ENCODE data around the gene ANGEL1.

Gene ANGEL1

DNA sequence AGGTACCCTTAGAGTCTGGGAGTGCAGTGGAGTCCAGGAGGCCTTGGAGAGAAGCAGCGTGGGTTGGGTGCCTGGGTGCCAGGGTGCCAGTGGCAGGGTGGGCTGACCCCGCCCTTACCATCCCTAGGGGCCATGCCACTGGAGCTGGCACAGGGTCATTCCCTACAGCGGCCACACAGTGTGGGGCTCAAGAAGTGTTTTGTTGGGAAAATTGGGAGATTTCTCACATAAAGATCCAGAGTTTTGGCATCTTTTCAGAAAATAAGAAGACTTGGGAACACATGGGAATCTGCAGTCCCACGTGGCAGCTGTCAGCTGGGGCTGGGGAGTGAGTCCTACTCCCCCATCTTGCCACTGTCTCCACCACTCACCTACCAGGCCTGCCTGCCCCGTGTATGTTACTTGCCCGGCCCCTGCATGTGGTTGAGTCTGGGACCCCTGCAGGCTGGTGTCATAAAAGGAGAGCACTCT lies 47.2 kb downstream of the ANGEL1 start:
- DNase-seq (ENCODE audit: low read depth), result no peak

DNA sequence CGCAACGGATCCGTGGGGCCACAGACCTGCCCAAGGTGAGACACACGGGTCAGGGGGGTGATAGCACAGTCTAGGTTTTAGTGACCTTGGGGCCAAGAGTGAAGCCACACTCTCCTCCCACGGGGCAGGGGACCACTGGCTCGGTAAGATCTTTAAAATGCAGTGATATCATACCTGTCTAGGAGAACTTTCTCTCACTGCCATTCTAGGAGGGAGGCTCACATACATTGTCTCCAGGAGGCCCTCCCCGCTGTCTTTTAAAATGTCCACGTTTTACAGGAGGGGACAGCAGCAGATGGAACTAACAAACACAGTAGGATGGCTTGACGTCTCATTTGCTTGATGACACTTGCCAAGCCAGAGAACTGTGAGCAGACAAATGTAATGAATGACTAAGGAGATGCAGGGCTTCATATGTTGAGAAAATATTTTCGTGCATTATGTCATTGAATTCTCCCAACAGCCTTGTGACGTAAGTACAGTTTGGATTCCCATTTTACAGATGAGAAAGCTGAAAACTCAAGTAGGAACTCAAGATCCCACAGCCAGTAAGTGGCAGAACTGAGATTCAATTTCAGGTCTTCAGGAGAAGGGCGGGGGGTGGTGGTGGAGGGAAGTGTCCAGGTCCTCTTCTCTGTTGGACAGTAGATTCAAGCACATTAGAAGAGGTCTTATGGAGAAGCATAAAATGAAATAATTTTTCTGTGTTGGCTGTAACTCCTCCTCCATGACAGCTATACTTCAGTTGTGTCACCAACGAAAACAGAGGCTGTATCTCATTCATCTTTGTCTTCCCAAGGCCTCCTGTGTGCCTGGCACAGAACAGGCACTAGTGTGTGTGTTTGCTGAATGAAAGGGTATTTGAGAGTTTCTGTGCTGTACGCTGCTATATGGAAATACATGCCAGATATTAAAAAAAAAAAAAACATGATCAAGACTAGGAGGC lies 49.3 kb downstream of the ANGEL1 start:
- peak; percentile 13 for DNase-seq (ENCODE audit: low read depth)

DNA sequence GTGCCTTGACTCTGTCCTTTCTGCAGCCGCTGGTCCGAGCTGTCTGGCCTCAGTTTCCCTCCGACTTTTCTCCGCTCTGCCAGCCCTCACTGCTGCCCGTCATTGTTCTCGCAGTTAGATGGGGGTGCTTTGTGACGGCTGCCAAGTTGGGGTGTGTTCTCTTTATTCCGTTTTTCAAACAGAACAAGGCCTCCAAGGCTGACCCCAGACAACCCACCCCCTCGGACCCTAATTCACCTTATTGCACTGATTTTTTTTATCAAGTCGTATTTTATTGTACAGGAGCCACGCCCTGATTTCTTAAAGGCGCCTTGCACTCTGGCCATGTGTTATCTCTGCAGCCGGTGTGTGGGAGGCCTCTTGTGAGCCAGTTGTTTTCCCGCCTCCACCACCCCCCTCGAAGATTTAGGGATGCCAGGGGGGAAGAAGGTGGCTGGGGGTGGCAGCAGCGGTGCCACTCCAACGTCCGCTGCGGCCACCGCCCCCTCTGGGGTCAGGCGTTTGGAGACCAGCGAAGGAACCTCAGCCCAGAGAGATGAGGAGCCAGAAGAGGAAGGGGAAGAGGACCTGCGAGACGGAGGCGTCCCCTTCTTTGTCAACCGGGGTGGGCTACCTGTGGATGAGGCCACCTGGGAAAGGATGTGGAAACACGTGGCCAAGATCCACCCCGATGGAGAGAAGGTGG lies 50.1 kb downstream of the ANGEL1 start:
- DNase-seq (ENCODE audit: low read depth), result no peak

DNA sequence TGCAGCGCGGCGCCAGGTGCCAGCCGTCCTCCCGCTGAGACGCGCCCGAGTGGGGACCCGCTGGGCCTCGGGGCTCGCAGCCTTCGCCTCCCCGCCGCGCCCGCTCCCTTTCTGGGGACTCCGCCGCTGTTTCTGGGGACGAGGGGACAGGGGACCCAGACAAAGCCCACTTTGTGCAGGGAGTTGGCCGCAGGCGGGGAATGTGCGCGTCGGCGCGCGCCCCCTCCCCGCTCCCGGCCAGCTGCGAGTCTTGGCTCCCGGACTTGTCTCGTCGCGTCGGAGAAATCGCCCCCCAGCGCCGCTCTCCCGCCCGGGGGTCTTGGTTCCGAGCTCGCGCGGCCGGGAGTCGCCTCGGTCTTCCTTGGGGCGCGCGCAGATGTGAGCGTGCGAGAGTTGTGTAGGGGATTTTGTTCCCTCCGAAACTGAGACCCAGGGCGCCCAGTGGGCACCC lies 50.7 kb downstream of the ANGEL1 start:
- no peak for DNase-seq (ENCODE audit: low read depth)

DNA sequence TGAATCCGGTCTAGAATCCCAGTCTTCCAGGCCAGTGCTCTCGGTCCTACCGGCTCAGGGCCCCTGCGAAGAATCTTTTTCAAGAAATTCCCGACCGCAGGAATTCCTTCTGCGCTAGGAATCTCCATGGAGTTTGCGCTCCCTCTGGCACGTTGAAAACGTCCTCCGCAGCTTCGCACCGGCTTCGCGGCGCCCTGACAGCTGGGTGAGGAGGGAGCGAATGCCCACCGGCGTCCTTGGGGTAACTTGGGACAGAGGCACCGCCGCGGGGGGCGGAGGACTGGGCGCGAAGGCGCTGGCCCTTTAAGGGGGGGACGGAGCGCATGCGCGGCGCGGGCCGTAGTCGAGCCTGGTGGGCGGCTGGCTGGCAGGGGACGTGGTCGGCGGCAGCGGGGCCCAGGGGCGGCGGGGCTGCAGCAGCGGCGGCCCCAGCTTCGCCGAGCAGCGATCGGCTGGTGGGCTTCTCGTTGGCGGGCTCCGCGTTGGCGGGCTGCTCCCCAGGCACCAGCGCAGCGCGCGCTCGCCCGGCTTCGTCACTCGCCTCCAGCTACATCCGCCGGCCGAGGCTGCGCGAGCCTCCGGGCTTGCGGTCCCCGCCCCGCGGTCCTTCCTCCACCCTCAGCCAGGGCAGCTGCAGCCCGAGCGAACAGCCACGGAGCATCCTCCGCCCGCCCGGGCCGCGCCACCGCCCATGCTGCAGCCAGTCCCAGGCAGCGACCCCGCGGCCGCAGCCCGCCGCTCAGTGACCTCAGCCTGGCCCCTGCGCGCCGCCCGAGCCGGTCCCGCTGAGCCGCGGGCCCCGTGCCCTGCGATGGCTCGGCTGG lies 51.3 kb downstream of the ANGEL1 start, which contains the start of gene VASH1:
VASH1 (plus strand) TSS at position 333 of the 824 bp plus-strand sequence. CDS start 1,354 bp downstream, outside the sequence.
- peak; percentile 76 for DNase-seq (ENCODE audit: low read depth)

DNA sequence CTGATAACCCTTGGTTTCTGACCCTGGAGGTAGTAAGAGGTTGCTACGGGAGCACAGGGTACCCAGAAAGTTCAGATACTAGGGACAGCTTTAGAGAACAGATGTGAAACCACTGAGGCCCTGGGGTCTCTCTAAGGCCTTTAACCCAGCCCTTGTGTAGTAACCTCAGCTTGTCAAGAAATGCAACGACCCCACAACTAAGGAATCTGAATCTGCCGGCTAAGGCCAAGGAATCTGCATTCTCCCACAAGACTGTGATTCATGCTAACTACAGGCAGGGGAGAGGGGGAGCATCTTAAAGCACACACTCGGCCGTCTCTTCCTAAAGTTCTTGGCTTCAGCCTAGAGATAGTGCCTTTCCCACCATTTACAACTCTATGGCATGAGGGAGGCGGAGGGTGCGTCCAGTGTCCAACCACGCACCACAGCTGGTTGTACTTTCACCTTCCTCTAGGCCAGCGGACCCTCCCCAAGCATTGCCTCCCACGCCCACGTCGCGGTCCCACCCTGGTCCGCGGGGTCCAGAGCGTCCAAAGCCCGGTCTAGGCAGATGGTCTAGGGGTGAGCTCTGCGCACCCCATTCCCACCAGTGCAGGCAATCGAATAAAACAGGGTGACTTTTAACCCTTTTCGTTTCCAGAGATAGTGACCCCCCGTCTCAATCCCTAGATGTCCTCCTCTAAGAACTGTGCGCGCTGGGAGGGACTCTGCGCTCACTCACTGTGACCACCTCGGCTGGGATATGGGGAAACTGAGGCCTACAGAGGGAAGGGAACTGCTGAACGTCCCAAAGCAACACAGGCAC lies 52.1 kb downstream of the ANGEL1 start:
- no peak for DNase-seq (ENCODE audit: low read depth)

DNA sequence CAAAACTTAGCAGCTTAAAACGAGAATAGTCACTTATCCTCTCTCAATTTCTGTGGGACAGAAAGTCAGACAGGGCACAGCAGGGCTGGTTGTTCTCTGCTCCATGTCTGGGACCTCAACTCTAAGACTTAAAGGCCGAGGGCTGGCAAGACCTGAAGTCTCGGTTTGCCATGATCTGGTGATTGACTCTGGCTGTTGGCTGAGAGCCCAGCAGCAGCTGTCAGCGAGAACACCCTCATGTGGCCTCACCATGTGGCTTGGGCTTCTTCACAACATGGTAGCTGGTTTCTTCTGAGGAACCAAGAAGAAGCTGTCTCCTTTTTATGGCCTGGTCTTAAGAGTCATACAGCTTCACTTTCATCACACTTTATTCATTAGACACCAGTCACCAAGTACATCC lies 53.1 kb downstream of the ANGEL1 start:
- no peak for DNase-seq (ENCODE audit: low read depth)

DNA sequence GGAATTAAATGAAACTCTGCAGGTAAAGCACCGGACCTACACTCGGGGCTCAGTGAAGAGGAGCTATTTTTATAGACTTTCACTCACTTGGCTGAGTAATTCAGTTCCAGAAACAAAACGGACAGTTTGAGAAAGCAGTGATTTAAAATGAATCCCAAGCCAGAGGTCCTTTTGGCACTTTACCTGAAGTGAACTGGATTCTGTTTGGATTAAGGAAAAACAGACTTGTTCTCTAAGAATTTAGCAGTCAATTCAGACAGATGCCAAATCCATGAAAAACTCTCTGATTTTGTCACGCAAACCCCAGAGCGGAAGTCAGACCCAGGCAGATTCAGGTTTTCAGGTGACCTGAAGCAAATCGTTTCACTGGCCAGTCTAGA lies 56.3 kb downstream of the ANGEL1 start:
- no peak for DNase-seq (ENCODE audit: low read depth)

DNA sequence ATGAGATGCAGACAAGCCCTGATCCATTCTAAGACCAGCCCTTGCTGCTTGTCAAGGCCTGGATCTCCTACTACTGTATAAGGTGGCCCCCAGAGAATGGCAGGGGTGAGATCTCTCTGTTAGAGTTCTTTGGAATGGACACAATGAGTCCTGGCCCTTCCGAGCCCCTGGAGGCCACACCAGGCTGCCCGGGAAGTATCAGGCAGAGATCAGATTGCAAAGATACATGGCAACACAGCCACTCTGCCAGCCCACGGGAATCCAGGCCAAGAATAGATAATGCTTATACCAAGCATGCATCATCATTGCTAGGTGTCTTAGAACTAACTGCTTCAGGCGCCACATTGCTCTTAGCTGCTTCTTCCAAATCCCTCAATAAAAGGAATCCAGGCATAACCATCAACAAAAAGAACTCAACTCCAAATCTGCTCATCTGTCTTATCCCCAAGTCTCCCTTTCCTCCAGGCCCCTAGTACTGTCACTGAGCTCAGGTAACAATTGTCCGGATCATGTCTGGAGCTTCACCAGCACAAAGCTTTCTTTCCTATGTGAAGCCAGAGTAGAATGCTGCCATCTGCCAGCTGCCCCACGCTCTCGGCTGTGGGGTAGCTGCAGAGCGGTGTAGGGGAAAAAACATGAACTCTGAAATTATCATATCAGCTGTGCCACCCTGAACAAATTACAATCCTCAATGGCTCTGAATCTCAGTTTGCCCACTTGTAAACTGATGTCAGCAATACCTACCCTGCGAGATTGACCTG lies 56.9 kb downstream of the ANGEL1 start:
- no peak for DNase-seq (ENCODE audit: low read depth)

DNA sequence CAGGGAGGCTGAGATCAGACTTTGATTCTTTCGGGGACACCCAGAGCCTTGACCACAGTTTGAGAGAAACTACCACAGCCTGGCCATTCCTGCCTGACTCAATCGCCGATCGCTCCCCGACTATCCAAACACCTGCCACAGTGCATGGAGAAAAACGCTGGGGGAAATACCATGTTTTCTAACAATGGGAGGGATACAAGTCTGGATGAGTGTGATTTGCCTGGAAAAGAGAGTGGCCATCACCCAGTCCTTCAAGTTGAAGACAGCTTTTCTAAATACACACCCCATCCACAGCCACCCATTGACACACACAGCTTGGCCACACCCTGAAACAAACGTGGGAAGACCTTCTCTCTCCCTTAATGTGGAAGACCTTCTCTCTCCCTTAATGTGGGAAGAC lies 58.1 kb downstream of the ANGEL1 start:
- no peak for DNase-seq (ENCODE audit: low read depth)

DNA sequence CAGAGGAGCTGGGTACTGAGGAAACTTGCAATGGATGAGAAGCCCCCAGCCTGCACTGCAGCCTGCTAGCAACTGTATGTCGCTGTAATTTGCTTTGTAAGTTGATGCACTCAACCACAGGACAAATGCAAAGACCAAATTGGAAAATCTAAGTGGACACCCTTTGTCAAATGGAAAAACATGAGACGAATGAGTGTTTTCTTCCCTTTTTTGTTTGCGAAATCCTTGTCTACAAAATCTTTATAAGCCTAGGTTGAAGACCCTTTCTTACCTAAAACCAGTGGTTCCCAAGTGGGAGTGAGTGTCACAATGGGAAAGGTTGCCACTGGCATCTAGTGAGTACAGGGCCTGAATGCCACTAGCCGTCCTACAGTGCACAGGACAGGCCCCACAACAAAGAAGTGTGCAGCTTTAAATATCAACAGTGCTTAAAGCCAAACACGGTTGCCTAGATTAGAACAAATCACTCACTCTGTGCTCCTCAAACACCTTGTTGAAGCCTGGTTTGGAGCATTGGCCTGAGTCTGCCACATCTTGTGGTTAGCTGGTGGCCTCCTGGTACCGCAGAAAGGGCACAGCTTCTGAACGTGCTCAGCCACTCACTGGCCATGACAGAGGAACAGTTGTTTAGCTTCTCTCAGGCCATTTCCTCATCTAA lies 59.0 kb downstream of the ANGEL1 start:
- no peak for DNase-seq (ENCODE audit: low read depth)

DNA sequence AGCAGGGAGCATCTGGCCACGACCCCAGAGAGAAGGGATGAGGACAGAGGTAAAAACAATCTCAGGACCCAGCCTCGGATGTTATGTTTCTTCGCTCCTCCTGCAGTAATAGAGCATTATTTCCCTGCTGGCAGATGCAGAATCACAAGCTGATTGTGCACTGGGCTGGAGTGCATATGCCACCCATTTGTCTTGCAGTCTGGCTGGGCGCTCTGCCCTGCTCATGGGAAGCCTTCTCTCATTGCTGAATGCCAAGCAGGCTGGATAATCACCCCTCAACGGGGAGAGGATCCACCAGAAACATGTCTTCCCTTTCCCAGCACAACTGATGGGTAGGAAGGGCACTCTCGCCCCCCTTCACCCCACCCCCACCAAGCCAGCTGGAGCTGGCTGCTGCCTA lies 59.9 kb downstream of the ANGEL1 start:
- DNase-seq (ENCODE audit: low read depth), result no peak

DNA sequence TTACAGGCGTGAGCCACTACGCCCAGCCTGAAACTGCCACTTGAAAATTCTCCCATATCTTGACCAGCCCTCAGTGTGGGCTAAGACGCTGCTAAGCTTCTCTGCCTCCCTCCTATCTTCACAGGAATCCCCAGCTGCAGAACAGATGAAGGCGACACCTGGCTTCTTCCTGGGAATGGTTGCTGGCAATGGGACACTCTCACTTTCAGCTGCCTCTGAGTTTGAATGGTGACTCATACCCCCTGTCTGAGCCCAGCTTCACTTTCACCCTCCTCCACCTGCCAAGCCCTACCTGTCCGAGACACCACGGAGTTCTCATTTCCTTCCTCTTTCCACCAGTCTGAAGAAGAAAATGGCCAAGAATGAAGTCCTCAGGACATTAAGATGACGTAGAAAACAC lies 69.7 kb downstream of the ANGEL1 start:
- no peak for DNase-seq (ENCODE audit: low read depth)

DNA sequence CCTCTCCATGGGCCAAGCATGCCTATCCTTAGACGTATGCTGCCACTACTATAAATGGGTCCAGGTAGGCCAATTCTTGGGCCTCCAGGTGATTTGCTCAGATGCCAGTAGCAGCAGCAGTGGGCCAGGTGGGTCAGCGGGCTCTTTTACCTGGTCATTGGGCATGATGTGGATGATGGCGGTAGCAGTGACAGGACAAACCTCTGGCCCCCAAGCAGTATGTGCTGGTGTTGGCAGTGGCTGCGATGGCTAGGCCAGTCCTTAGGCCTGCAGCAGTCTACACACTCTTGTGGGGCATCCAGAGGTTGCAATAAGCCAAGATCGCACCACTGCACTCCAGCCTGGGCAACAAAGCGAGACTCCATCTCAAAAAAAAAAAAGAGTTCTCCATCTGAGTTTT lies 70.5 kb downstream of the ANGEL1 start:
- no peak for DNase-seq (ENCODE audit: low read depth)

DNA sequence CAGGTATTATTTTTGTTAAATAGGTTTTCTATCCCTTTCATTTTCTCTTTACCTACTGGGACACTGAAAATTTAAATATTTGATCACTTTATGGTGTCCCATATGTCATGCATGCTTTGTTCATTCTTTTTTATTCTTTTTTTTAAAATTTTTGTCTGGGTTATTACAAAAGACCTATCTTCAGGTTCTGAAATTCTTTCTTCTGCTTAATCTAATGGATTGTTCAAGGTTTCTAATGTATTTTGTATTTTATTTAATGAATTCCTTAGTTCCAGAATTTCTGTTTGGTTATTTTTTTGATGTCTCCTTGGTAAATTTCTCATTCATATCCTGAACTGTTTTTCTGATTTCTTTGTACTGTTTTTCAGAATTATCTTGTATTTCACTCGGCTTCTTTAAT lies 71.6 kb downstream of the ANGEL1 start:
- no peak for DNase-seq (ENCODE audit: low read depth)

All from EH (cell line).